ENCODE data around the gene DGCR6. TPM values are rescaled to one million over a fixed set of nuclear protein-coding genes. Genes with fewer than 3 reads are reported as not detected.

Gene DGCR6
- total RNA-seq, 1 experiment from 2014 or later: 0.63 TPM

Other genes with a start within 250 kb of the DGCR6 start
- 1.1 and 4.3 TPM in 2 replicates for gene PRODH, start 30.0 kb downstream of the DGCR6 start, total RNA-seq (2021)
- 35.1 and 37.6 TPM in 2 replicates for gene DGCR2, start 216.1 kb downstream of the DGCR6 start, total RNA-seq (2021)
- not detected in 2 replicates for gene TSSK2, start 225.0 kb downstream of the DGCR6 start, total RNA-seq (2021)
- 10.3 and 14.6 TPM in 2 replicates for gene ESS2, start 238.3 kb downstream of the DGCR6 start, total RNA-seq (2021)
- not detected in 2 replicates for gene GSC2, start 244.0 kb downstream of the DGCR6 start, total RNA-seq (2021)

Measured in PC-9 (cell line).